ENCODE results near the gene DECR2. TPM values are rescaled to one million over a fixed set of nuclear protein-coding genes. Genes with fewer than 3 reads are reported as not detected.

Gene DECR2
- total and polyA plus RNA-seq, 2 of the 13 experiments (the other 11 are each of a cell fraction or from before 2014, with no cell fraction given) = 36.3 to 44.6 TPM

DNA sequence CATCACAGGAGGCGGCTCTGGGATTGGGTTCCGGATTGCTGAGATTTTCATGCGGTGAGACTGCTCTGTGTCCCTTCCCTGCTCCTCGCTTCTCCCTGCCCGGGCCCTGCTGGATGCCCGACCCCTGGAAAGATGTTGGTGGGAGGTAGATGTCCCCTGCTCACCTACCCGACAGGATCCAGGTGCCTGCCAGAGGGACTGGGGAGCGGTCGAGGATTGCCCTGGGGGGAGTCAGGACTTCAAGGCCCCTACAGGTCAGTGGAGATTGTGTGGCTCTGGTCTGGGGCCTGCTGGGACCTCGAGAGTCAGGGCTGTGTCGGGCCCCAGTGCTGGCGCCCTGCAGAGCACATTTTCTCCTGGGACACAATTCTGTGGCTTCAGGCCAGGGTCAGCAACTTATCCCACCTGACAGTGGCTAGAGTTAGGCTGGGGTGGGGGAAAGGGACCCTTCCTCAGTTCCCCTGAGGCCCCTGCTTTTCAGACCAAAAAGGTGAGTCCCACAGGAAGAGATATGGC is 3.3 kb downstream of the DECR2 start (continued):
- TF ChIP-seq SP140L (CRISPR knock-in tag; IDR thresholded peaks at IDR 0.05; ENCODE audit: borderline replicate concordance) (no peak), AGO2 (optimal IDR thresholded peaks at IDR 0.05; ENCODE audit: low read depth, low read length) (peak; percentile 85), RARA (CRISPR knock-in tag; IDR thresholded peaks at IDR 0.05) (no peak), RARG (CRISPR knock-in tag; IDR thresholded peaks at IDR 0.05; ENCODE audit: low read depth) (no peak), NAIF1 (CRISPR knock-in tag; IDR thresholded peaks at IDR 0.05; ENCODE audit: borderline replicate concordance) (0 out of 2 replicates have a peak, but pooled peaks have one; percentile 3), FOXC1 (CRISPR knock-in tag; IDR thresholded peaks at IDR 0.05; ENCODE audit: borderline replicate concordance) (0 out of 2 replicates have a peak, but pooled peaks have one; percentile 52), ZNF747 (CRISPR knock-in tag; IDR thresholded peaks at IDR 0.05; ENCODE audit: borderline replicate concordance) (no peak), ZNF501 (CRISPR knock-in tag; IDR thresholded peaks at IDR 0.05) (peak; percentile 66; the same call in 1 of the 2 replicates), ZNF768 (CRISPR knock-in tag; IDR thresholded peaks at IDR 0.05) (no peak), DBP (CRISPR knock-in tag; IDR thresholded peaks at IDR 0.05; ENCODE audit: not compliant biosample characterization) (no peak), THRA (CRISPR knock-in tag; IDR thresholded peaks at IDR 0.05; ENCODE audit: borderline replicate concordance) (no peak), MEIS2 (CRISPR knock-in tag; IDR thresholded peaks at IDR 0.05) (no peak)
- TF ChIP-seq, protein P1, sequence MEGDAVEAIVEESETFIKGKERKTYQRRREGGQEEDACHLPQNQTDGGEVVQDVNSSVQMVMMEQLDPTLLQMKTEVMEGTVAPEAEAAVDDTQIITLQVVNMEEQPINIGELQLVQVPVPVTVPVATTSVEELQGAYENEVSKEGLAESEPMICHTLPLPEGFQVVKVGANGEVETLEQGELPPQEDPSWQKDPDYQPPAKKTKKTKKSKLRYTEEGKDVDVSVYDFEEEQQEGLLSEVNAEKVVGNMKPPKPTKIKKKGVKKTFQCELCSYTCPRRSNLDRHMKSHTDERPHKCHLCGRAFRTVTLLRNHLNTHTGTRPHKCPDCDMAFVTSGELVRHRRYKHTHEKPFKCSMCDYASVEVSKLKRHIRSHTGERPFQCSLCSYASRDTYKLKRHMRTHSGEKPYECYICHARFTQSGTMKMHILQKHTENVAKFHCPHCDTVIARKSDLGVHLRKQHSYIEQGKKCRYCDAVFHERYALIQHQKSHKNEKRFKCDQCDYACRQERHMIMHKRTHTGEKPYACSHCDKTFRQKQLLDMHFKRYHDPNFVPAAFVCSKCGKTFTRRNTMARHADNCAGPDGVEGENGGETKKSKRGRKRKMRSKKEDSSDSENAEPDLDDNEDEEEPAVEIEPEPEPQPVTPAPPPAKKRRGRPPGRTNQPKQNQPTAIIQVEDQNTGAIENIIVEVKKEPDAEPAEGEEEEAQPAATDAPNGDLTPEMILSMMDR (CRISPR knock-in tag; IDR thresholded peaks at IDR 0.05) = 0 out of 2 replicates have a peak, but pooled peaks have one; percentile 8
- TF ChIP-seq, protein P2, sequence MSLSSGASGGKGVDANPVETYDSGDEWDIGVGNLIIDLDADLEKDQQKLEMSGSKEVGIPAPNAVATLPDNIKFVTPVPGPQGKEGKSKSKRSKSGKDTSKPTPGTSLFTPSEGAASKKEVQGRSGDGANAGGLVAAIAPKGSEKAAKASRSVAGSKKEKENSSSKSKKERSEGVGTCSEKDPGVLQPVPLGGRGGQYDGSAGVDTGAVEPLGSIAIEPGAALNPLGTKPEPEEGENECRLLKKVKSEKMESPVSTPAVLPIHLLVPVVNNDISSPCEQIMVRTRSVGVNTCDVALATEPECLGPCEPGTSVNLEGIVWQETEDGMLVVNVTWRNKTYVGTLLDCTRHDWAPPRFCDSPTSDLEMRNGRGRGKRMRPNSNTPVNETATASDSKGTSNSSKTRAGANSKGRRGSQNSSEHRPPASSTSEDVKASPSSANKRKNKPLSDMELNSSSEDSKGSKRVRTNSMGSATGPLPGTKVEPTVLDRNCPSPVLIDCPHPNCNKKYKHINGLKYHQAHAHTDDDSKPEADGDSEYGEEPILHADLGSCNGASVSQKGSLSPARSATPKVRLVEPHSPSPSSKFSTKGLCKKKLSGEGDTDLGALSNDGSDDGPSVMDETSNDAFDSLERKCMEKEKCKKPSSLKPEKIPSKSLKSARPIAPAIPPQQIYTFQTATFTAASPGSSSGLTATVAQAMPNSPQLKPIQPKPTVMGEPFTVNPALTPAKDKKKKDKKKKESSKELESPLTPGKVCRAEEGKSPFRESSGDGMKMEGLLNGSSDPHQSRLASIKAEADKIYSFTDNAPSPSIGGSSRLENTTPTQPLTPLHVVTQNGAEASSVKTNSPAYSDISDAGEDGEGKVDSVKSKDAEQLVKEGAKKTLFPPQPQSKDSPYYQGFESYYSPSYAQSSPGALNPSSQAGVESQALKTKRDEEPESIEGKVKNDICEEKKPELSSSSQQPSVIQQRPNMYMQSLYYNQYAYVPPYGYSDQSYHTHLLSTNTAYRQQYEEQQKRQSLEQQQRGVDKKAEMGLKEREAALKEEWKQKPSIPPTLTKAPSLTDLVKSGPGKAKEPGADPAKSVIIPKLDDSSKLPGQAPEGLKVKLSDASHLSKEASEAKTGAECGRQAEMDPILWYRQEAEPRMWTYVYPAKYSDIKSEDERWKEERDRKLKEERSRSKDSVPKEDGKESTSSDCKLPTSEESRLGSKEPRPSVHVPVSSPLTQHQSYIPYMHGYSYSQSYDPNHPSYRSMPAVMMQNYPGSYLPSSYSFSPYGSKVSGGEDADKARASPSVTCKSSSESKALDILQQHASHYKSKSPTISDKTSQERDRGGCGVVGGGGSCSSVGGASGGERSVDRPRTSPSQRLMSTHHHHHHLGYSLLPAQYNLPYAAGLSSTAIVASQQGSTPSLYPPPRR (CRISPR knock-in tag; IDR thresholded peaks at IDR 0.05; ENCODE audit: borderline replicate concordance) = no peak
- TF ChIP-seq, protein P3, sequence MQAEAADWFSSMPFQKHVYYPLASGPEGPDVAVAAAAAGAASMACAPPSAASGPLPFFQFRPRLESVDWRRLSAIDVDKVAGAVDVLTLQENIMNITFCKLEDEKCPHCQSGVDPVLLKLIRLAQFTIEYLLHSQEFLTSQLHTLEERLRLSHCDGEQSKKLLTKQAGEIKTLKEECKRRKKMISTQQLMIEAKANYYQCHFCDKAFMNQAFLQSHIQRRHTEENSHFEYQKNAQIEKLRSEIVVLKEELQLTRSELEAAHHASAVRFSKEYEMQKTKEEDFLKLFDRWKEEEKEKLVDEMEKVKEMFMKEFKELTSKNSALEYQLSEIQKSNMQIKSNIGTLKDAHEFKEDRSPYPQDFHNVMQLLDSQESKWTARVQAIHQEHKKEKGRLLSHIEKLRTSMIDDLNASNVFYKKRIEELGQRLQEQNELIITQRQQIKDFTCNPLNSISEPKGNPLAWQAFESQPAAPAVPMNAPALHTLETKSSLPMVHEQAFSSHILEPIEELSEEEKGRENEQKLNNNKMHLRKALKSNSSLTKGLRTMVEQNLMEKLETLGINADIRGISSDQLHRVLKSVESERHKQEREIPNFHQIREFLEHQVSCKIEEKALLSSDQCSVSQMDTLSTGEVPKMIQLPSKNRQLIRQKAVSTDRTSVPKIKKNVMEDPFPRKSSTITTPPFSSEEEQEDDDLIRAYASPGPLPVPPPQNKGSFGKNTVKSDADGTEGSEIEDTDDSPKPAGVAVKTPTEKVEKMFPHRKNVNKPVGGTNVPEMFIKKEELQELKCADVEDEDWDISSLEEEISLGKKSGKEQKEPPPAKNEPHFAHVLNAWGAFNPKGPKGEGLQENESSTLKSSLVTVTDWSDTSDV (CRISPR knock-in tag; IDR thresholded peaks at IDR 0.05) = 0 out of 2 replicates have a peak, but pooled peaks have one; percentile 53
- TF ChIP-seq, protein P4, sequence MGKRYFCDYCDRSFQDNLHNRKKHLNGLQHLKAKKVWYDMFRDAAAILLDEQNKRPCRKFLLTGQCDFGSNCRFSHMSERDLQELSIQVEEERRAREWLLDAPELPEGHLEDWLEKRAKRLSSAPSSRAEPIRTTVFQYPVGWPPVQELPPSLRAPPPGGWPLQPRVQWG (CRISPR knock-in tag; IDR thresholded peaks at IDR 0.05; ENCODE audit: borderline replicate concordance, low read depth) = no peak

All from HepG2 (cell line).